C4-2B (cell line): ENCODE data around the gene CAMK1D.

ENCODE experiments used
- H3K27ac ChIP-seq: fragments of 450-650 bp; 2 replicates; pipeline ENCODE4 v1.5.1; 2017
- ZFX ChIP-seq: fragments of 450-650 bp; IDR thresholded peaks from 2 replicates; pipeline ENCODE4 v1.6.1; 2017
- TF ChIP-seq, protein P1 (sequence below): fragments of 450-650 bp; conservative IDR thresholded peaks from 2 replicates; pipeline ENCODE4 v1.5.1; 2017; ENCODE audit warnings: mild to moderate bottlenecking

CAMK1D gene

DNA sequence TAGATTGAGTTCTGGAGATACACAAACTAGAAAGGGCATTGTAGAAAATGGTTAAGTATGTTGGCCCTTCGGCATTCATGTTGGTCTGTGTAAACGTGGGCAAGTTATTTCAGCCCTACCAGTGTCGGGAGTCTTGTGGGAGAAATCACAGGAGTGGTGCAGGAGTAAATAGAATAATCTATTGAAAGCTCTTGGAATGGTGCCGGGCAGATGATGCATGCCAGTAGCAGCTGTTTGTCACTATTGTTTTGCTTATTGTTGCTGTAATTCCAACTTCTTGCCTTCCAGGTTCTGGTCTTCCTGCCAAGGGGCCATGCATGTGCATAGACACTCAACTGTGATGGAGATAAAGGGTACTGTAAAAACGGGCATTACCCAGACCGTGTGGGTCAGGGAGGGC is 259.4 kb downstream of the CAMK1D start:
- no peak for TF ChIP-seq ZFX
- TF ChIP-seq, protein P1, sequence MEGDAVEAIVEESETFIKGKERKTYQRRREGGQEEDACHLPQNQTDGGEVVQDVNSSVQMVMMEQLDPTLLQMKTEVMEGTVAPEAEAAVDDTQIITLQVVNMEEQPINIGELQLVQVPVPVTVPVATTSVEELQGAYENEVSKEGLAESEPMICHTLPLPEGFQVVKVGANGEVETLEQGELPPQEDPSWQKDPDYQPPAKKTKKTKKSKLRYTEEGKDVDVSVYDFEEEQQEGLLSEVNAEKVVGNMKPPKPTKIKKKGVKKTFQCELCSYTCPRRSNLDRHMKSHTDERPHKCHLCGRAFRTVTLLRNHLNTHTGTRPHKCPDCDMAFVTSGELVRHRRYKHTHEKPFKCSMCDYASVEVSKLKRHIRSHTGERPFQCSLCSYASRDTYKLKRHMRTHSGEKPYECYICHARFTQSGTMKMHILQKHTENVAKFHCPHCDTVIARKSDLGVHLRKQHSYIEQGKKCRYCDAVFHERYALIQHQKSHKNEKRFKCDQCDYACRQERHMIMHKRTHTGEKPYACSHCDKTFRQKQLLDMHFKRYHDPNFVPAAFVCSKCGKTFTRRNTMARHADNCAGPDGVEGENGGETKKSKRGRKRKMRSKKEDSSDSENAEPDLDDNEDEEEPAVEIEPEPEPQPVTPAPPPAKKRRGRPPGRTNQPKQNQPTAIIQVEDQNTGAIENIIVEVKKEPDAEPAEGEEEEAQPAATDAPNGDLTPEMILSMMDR: no peak
- H3K27ac ChIP-seq: no peak overlapping the region

DNA sequence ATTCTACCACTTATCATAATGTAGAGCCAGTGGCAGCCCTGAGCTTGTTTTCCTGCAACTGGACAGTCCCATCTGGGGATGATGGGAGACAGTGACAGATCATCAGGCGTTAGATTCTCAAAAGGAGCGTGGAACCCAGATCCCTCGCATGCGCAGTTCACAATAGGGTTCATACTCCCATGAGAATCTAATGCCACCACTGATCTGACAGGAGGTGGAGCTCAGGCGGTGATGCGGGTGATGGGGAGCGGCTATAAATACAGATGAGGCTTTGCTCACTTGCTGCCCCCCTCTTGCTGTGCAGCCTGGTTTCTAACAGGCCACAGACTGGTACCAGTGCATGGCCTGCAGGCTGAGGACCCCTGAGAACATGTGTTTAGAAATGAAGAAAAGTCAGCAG is 260.1 kb downstream of the CAMK1D start:
- H3K27ac ChIP-seq: no peak overlapping the region
- TF ChIP-seq ZFX: no peak
- TF ChIP-seq, protein P1: no peak

DNA sequence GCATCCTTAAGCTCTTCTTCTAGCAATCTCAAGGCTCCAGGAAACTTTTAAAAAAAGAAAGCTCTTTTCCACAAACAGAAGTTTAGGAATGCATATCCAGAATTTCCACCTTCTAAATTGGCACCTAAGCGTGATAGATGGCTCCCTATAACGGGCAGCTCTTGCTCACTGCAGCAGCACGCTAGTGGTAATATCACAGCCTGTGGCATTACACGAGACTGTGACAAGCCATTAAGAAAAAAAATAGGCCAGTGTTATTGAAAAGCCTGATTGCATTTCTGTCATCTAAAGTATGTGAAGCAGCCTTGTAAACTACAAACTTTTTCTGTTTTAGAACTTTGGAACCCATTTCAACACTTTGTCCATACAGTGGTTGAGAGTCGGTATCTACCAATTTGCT is 263.8 kb downstream of the CAMK1D start:
- no peak for TF ChIP-seq ZFX
- TF ChIP-seq, protein P1: no peak
- H3K27ac ChIP-seq: no peak overlapping the region

DNA sequence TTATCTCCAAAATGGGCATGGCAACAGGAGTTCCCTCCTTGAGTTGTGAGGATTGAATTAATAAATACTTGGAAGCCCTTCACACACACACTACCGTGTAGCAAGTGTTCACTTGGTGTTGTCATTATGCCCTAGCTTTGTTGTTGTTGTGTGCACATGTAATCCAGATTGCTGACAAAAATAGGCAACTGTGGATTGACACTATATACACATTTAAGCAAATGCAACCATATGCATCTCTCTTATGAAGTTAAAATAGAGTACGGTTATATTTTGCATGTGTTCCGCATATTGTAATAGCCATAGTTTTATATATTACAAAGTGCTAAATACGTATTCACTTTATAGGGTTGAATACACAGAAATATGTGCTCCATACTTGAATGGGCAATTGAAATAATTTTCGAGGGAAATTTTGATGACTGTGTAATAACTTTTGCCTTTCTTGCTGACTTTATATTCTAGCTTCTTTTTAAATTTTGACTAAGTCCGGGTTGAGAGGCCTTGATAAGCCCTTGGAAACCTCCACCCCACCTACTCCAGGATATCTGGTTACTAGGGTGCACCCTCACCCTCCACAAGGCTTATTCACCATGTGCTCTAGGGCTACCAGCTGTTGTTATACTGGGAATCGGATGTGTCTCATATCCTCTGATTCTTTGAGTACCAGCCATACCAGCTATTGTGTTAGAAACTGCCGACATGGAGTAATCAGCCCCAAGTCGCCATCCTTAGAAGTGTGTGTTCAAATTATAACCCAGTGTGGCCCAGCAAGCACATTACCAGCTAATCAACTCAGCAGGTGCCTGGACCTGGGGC is 265.0 kb downstream of the CAMK1D start:
- H3K27ac ChIP-seq: no peak overlapping the region
- TF ChIP-seq, protein P1: no peak
- no peak for TF ChIP-seq ZFX

DNA sequence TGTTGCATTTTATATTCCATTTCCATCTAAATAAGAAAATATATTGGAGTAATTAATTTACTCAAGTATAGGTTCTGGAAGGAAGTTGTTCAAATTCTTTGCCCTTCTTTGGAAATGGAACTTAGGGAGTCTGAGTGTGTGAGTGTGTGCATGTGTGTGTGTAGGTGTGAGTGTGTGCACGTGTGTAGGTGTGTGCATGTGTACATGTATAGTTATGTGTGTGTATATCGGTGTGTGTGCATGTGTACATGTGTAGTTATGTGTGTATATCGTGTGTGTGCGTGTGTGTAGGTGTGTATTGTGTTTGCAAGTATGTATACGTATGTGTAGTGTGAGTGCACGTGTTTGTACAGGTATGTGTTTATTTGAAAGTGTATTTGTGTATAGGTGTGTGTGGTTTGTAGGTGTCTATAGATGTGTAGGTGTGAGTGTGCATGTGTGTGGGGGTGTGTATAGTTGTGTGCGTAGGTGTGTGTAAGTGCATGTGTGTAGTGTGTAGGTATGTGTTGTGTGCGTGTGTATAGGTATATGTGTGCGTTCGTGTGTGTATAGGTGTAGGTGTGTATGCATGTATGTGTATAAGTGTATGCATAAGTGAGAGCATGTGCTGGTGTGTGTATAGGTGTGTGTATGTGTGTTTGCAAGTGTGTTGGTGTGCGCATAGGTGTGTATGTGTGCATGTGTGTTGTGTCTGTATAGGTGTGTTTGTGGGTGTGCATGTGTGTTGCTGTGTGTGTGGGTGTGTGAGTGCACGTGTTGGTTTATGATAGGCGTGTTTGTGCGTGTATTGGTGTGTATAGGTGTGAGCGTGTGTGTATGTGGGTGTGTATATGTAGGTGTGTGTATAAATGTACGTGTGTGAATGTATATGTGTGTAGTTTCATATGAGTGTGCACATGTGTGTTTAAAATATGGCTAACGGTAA is 266.2 kb downstream of the CAMK1D start:
- TF ChIP-seq, protein P1: no peak
- no peak for TF ChIP-seq ZFX
- H3K27ac ChIP-seq: no peak overlapping the region

DNA sequence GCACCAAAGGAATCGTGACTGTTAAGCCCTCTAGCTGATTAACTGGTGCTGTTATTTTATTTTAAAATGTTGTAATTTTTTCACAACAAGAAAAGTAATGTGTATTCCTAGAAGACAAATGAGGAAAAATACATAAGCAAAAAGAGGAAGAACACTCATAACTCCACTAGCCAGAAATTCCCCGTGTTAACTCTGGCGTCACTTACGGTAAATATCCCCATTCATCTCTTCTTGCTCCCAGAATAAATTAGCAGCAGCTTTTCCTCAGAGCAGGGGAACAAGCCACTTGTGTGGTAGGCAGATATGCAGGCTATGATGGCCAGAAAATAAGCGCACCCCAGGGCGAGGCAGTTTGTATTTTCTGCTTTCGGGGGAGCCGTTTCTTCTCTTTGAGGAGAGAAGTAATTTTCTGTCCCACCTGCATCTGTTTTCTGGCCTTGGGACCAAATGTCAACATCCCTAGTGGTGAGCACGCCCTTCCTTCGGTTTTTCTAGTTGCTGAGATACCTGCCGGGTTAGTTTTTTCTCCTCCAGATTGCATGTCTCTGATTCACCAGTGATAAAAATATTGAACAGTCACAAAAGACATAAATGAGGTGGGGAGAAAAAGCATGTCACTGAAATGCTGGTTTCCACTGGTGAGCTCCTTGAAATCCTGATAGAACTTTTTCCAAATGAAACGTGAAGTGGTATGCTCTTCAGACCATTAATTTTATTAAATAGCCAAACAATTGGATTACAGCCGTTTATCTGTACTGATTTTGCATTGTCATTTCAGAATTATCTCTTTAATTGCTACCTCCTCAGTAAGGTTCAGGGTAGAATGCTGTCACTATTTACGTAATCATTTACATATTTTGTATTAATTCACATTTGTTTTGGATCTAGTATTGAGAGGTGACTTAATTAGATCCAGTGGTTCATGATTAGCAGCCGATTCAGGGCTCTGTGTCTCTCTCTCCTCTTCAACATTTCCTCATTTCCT is 268.1 kb downstream of the CAMK1D start:
- H3K27ac ChIP-seq: no peak overlapping the region
- TF ChIP-seq, protein P1: no peak
- TF ChIP-seq ZFX: no peak
